PC-3 (cell line): ENCODE data around the gene MMP11.

ENCODE experiments used
- EZH2 ChIP-seq: fragments of 300-600 bp; sonication (generic); IDR thresholded peaks from one replicate; pipeline ENCODE4 v1.6.1; 2017; ENCODE audit warnings: antibody characterized with exemption, mild to moderate bottlenecking, low read length; ENCODE audit not compliant: unreplicated experiment
- EZH2phosphoT487 ChIP-seq: fragments of 300-600 bp; sonication (generic); IDR thresholded peaks from 2 replicates; pipeline ENCODE4 v1.6.1; 2018; ENCODE audit warnings: mild to moderate bottlenecking, antibody characterized with exemption, low read length, borderline replicate concordance
- TF ChIP-seq, protein P1 (sequence below): fragments of 300-600 bp; sonication (generic); conservative IDR thresholded peaks from 2 replicates; pipeline ENCODE4 v1.5.1; 2017; ENCODE audit warnings: antibody characterized with exemption, low read depth, mild to moderate bottlenecking, low read length

DNA sequence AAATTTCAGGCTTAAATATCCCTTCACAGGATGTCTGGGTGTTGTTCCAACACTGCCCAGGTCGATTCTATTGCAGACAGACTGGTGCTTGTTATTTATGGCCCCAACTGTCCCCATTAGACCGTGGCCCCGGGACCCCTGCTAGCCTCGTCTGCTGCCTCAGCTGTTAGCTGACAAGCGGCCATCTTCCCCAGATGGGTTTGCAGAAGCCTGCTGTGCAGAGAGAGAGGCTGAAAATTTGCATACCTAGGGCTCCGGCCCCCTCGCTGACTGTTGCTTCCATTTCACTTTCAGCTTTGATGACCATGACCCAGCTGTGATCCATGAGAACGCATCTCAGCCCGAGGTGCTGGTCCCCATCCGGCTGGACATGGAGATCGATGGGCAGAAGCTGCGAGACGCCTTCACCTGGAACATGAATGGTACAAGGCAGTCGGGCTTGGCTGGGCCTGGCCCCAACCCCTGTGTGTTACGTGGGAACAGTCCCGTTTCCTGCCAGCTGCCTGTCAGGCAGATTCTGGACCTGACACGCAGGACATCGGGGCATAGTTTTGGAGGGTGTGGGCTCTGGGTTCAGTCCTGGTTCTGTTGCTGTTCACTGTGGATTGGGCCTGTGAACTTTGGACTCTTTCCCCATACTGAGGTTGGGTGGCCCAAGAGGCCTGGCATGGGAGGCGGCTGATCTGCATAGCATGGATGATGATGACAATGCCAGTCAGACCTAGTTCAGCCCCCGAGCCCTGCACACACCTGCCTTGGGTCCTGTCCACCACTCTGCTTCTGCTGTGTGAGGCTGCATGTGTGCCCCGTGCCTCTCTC is 30.6 kb downstream of the MMP11 start:
- TF ChIP-seq, protein P1, sequence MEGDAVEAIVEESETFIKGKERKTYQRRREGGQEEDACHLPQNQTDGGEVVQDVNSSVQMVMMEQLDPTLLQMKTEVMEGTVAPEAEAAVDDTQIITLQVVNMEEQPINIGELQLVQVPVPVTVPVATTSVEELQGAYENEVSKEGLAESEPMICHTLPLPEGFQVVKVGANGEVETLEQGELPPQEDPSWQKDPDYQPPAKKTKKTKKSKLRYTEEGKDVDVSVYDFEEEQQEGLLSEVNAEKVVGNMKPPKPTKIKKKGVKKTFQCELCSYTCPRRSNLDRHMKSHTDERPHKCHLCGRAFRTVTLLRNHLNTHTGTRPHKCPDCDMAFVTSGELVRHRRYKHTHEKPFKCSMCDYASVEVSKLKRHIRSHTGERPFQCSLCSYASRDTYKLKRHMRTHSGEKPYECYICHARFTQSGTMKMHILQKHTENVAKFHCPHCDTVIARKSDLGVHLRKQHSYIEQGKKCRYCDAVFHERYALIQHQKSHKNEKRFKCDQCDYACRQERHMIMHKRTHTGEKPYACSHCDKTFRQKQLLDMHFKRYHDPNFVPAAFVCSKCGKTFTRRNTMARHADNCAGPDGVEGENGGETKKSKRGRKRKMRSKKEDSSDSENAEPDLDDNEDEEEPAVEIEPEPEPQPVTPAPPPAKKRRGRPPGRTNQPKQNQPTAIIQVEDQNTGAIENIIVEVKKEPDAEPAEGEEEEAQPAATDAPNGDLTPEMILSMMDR = no peak
- no peak for TF ChIP-seq EZH2
- no peak for TF ChIP-seq EZH2phosphoT487
